ENCODE data around the gene APOL6. TPM values are rescaled to one million over a fixed set of nuclear protein-coding genes. Genes with fewer than 3 reads are reported as not detected.

Gene APOL6
- total RNA-seq, 4 donors from 2014 or later: 28.9 to 70.2 (median 46.8) TPM

DNA sequence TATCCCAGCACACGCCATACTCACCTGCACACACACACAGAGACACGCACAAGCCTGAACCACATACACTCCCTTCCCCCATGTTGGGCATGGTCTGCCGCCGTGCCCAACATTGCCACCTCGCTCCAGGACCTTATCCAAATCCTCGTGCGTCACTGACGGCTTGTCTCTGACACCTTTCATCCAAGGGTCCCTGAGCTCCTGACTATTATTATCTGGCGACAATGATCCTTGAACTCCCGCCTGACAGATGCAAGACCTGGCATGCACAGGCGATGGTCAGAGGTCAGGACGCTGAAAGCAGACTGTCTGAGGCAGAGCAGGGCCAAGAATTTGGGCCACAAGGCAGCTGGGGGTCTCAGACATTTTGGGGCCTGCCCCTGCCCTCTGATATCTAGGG lies 35.3 kb upstream of the APOL6 start:
- no peak for TF ChIP-seq CTCF (IDR thresholded peaks at IDR 0.05)
- TF ChIP-seq POLR2A (IDR thresholded peaks at IDR 0.05): no peak
- H3K4me3 ChIP-seq: no peak overlapping the region
- H3K27me3 ChIP-seq: no peaks in the 10 kb centered on the region
- H3K27ac ChIP-seq: no peak overlapping the region
- H3K4me1 ChIP-seq: peaks cover 0 to 6% (median 0%) of the 10 kb centered on the region in 4 donors
- no peak for DNase-seq
- no peaks in the 10 kb centered on the region for H3K9me3 ChIP-seq
- no peaks in the 10 kb centered on the region for H3K36me3 ChIP-seq

DNA sequence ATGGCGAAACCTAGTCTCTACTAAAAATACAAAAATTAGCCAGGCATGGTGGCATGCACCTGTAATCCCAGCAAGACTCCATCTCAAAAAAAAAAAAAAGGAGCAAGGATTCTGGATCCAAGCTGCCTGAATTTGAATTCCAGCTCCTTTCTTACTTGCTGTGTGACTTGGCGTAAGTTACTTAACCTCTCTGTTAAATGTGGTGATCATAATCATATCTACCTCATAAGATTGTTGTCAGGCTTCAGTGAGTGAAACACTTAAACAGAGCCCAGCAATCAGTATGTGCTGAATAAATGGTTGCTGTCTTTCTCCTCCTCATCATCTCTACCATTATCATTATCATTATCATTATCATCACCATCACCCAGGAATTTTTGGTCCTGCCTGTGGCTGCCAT lies 33.8 kb upstream of the APOL6 start:
- H3K4me1 ChIP-seq: peaks cover 0 to 6% (median 0%) of the 10 kb centered on the region in 4 donors
- no peak for TF ChIP-seq POLR2A (IDR thresholded peaks at IDR 0.05)
- no peak for TF ChIP-seq CTCF (IDR thresholded peaks at IDR 0.05)
- no peaks in the 10 kb centered on the region for H3K9me3 ChIP-seq
- no peak overlapping the region for H3K4me3 ChIP-seq
- no peak for DNase-seq
- H3K36me3 ChIP-seq: no peaks in the 10 kb centered on the region
- H3K27me3 ChIP-seq: no peaks in the 10 kb centered on the region
- no peak overlapping the region for H3K27ac ChIP-seq

DNA sequence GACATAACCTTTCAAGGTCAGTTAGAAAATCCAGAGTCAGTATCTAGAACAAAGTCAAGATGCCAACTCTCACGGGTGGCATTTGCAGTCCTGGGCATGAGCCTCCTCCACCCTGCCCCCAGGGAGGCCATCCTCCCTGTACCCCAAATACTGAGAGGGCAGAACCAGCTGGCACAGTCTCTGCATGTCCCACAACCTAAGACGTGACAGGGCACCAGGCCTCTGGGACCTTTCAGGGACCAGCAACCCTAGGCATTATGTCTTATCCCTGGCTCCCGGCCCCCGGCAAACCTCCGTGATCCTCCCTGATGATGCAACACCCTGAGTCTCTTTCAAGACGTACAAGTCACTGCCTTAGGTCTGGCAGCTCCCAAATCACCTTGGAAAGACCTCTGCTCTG lies 33.1 kb upstream of the APOL6 start:
- DNase-seq: no peak
- no peak overlapping the region for H3K4me3 ChIP-seq
- TF ChIP-seq POLR2A (IDR thresholded peaks at IDR 0.05): no peak
- TF ChIP-seq CTCF (IDR thresholded peaks at IDR 0.05): no peak
- H3K27ac ChIP-seq: no peak overlapping the region
- H3K27me3 ChIP-seq: no peaks in the 10 kb centered on the region
- no peaks in the 10 kb centered on the region for H3K9me3 ChIP-seq
- H3K36me3 ChIP-seq: no peaks in the 10 kb centered on the region
- H3K4me1 ChIP-seq: peaks cover 0 to 6% (median 0%) of the 10 kb centered on the region in 4 donors

DNA sequence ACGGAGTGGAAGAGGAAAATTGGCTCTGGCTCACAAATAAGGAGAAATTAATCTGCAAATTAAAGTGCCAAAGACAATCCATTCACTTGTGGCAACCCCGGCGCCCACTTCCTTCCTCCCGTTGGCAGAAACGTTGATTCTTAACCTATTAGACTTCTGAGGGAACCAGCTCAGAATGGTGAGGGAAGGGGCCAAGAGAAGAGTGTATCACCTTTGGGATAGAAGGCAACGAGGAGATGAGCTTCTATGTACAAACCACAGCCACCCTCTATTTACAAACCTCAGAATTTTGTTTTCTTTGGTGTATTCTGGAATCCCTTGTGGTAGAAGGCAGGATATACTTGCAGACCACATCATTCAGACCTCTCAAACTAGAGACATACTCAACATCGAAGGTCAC lies 32.2 kb upstream of the APOL6 start:
- Histone ChIP-seq H3K36me3 (no peaks in the 10 kb centered on the region), H3K4me3 (no peak overlapping the region), H3K4me1 (peaks cover 0 to 6% (median 0%) of the 10 kb centered on the region in 4 donors), H3K9me3 (no peaks in the 10 kb centered on the region), H3K27ac (no peak overlapping the region), H3K27me3 (no peaks in the 10 kb centered on the region)
- no peak for DNase-seq
- TF ChIP-seq CTCF (IDR thresholded peaks at IDR 0.05): no peak
- TF ChIP-seq POLR2A (IDR thresholded peaks at IDR 0.05): no peak

DNA sequence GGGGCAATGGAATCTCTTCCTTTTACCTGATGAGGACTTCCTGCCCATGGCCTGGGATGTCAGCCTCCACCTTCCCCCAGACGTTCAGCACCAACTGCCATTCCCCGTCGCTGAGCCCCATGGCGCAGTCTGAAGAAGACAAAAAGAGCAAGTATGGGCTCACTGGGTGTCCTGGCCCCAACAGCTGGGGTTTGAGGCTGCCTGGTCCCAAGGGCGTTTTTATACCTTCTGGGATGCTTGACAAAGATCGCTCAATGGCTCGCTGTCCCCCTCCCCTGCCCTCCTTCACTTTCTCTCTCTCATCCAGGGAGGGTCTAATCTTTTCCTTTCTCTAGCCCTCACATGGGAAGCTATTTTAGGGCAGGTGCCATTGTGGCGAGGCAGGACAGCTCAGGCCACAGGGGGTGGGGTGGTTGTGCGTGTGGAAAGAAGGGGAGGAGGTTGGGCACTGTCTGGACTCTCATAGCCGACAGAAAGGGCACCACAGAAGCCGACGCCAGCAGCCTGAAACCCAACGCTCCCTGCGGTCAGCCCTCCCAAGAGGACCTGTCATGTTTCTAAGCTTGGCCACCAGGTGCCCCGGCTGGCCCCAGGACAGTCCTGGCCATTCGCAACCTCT lies 31.0 kb upstream of the APOL6 start, which contains the start of gene MB:
MB (minus strand) TSS at position 193 of the 619 bp plus-strand sequence; CDS start at position 121, 72 bp downstream.
- Histone ChIP-seq H3K4me3 (no peak within 1 kb of the TSS), H3K9me3 (no peaks in the 10 kb centered on the region), H3K4me1 (peaks cover 0 to 13% (median 0%) of the 10 kb centered on the region in 4 donors), H3K27me3 (no peaks in the 10 kb centered on the region), H3K27ac (peak within 1 kb of the TSS in 1 of 4 donors; percentile 13), H3K36me3 (no peaks in the 10 kb centered on the region)
- no peak for DNase-seq
- no peak for TF ChIP-seq CTCF (IDR thresholded peaks at IDR 0.05)
- no peak for TF ChIP-seq POLR2A (IDR thresholded peaks at IDR 0.05)

Measured in Peyer's patch (tissue), 4 donors.